HEK293 (cell line): ENCODE data around the gene DNAJB7.
A peak's percentile ranks its signal among the peaks of the same experiment; 100 is the strongest.

Experiments
- CTCF ChIA-PET: fragments of 350-600 bp; formaldehyde crosslinking; extraction: SDS; loops from one replicate; lab custom pipeline; 2021; ENCODE audit warnings: antibody characterized with exemption; lab: Yijun Ruan, JAX
- POLR2A ChIA-PET: fragments of 300-600 bp; formaldehyde crosslinking; extraction: SDS; loops from one replicate; lab custom pipeline; 2020; ENCODE audit warnings: antibody characterized with exemption, inconsistent platforms; lab: Yijun Ruan, JAX
- H3K27ac ChIP-seq: fragments of 200-500 bp; sonication (Bioruptor generic); 2 replicates; pipeline ENCODE4 v1.5.1; 2014; ENCODE audit warnings: low read depth, low read length, control low read depth, inconsistent platforms; ENCODE audit errors: extremely low read depth
- H3K36me3 ChIP-seq, 2 experiments: fragments of 200-500 bp in 1 of 2; sonication (Bioruptor generic) in 1 of 2; 1 replicate in 1 of 2; 2 replicates in 1 of 2; pipeline ENCODE4 v1.5.1; 2014 to 2017; ENCODE audit warnings: inconsistent platforms in 2 of 2, low read length in 2 of 2; ENCODE audit not compliant: control insufficient read depth in 2 of 2, insufficient read depth in 1 of 2
- H3K4me1 ChIP-seq: fragments of 200-500 bp; sonication (Bioruptor generic); 2 replicates; pipeline ENCODE4 v1.5.1; 2014; ENCODE audit warnings: mild to moderate bottlenecking, low read length, inconsistent platforms; ENCODE audit not compliant: control insufficient read depth, insufficient read depth
- H3K4me3 ChIP-seq: 2 replicates; pipeline ENCODE4 v1.5.1; 2011; ENCODE audit warnings: low read depth, mild to moderate bottlenecking, control low read depth, low read length, moderate library complexity
- H3K9me3 ChIP-seq: fragments of 200-500 bp; sonication (Bioruptor generic); 2 replicates; pipeline ENCODE4 v1.5.1; 2014; ENCODE audit warnings: low read depth, low read length, inconsistent platforms; ENCODE audit not compliant: control insufficient read depth, insufficient read depth
- BCL6B ChIP-seq: fragments of 450-650 bp; formaldehyde crosslinking; IDR thresholded peaks from 2 replicates; pipeline ENCODE4 v1.5.1; 2017; ENCODE audit warnings: missing biosample characterization, missing genetic modification characterization
- KLF16 ChIP-seq: fragments of 450-650 bp; formaldehyde crosslinking; IDR thresholded peaks from 2 replicates; pipeline ENCODE4 v1.5.1; 2017; ENCODE audit warnings: missing biosample characterization, missing genetic modification characterization
- KLF17 ChIP-seq: fragments of 450-650 bp; formaldehyde crosslinking; IDR thresholded peaks from 2 replicates; pipeline ENCODE4 v1.5.1; 2016; ENCODE audit warnings: missing biosample characterization, missing genetic modification characterization
- KLF9 ChIP-seq: fragments of 450-650 bp; formaldehyde crosslinking; IDR thresholded peaks from 2 replicates; pipeline ENCODE4 v1.5.1; 2016; ENCODE audit warnings: missing biosample characterization, missing genetic modification characterization, low read depth
- PATZ1 ChIP-seq: fragments of 450-650 bp; formaldehyde crosslinking; IDR thresholded peaks from 2 replicates; pipeline ENCODE4 v1.5.1; 2016; ENCODE audit warnings: missing biosample characterization, missing genetic modification characterization
- PBX3 ChIP-seq: sonication (generic); formaldehyde crosslinking; IDR thresholded peaks from 2 replicates; pipeline ENCODE4 v1.8.1; 2022; ENCODE audit warnings: mild to moderate bottlenecking, moderate library complexity, missing genetic modification reagents
- SP3 ChIP-seq: fragments of 450-650 bp; formaldehyde crosslinking; IDR thresholded peaks from 2 replicates; pipeline ENCODE4 v1.5.1; 2016; ENCODE audit warnings: missing biosample characterization, missing genetic modification characterization
- TRIM28 ChIP-seq: IDR thresholded peaks from 2 replicates; pipeline ENCODE4 v1.6.1; 2011; ENCODE audit warnings: low read length, control low read depth, borderline replicate concordance
- ZBTB10 ChIP-seq: fragments of 450-650 bp; formaldehyde crosslinking; IDR thresholded peaks from 2 replicates; pipeline ENCODE4 v1.5.1; 2016; ENCODE audit warnings: missing biosample characterization, missing genetic modification characterization
- ZBTB21 ChIP-seq: fragments of 450-650 bp; formaldehyde crosslinking; IDR thresholded peaks from 2 replicates; pipeline ENCODE4 v1.5.1; 2017; ENCODE audit warnings: missing biosample characterization, missing genetic modification characterization
- ZBTB26 ChIP-seq: fragments of 450-650 bp; formaldehyde crosslinking; optimal IDR thresholded peaks from 2 replicates; pipeline ENCODE3; 2016; ENCODE audit warnings: missing biosample characterization, mild to moderate bottlenecking, missing genetic modification characterization
- ZNF112 ChIP-seq: fragments of 450-650 bp; formaldehyde crosslinking; IDR thresholded peaks from 2 replicates; pipeline ENCODE4 v1.5.0; 2017; ENCODE audit warnings: missing biosample characterization, missing genetic modification characterization
- ZNF202 ChIP-seq: fragments of 450-650 bp; formaldehyde crosslinking; IDR thresholded peaks from 2 replicates; pipeline ENCODE4 v1.5.1; 2016; ENCODE audit warnings: missing biosample characterization, missing genetic modification characterization, borderline replicate concordance
- ZNF26 ChIP-seq: fragments of 450-650 bp; formaldehyde crosslinking; IDR thresholded peaks from 2 replicates; pipeline ENCODE4 v1.5.1; 2016; ENCODE audit warnings: missing biosample characterization, missing genetic modification characterization
- ZNF362 ChIP-seq: fragments of 450-650 bp; formaldehyde crosslinking; IDR thresholded peaks from 2 replicates; pipeline ENCODE4 v1.5.1; 2016; ENCODE audit warnings: missing biosample characterization, missing genetic modification characterization
- ZNF391 ChIP-seq: fragments of 450-650 bp; formaldehyde crosslinking; IDR thresholded peaks from 2 replicates; pipeline ENCODE4 v1.5.1; 2016; ENCODE audit warnings: low read depth, missing biosample characterization, missing genetic modification characterization, borderline replicate concordance
- ZNF544 ChIP-seq: fragments of 450-650 bp; formaldehyde crosslinking; IDR thresholded peaks from 2 replicates; pipeline ENCODE4 v1.5.0; 2017; ENCODE audit warnings: missing biosample characterization, missing genetic modification characterization
- ZNF623 ChIP-seq: fragments of 450-650 bp; formaldehyde crosslinking; IDR thresholded peaks from 2 replicates; pipeline ENCODE4 v1.5.1; 2016; ENCODE audit warnings: missing biosample characterization, missing genetic modification characterization
- ZSCAN5A ChIP-seq: fragments of 450-650 bp; formaldehyde crosslinking; IDR thresholded peaks from 2 replicates; pipeline ENCODE4 v1.5.1; 2016; ENCODE audit warnings: missing biosample characterization, missing genetic modification characterization

DNAJB7 gene

GRCh38 chr22:40818747-40819598, 42.9 kb downstream of the DNAJB7 start, which contains the start of gene SLC25A17:
SLC25A17 (minus strand) TSS chr22:40819346; CDS start chr22:40819248, 98 bp downstream.
- Histone ChIP-seq H3K27ac (peak within 1 kb of the TSS; percentile 91), H3K9me3 (no peaks in the 10 kb centered on the region), H3K4me3 (peak within 1 kb of the TSS; percentile 87), H3K4me1 (no peaks in the 10 kb centered on the region), H3K36me3 (peaks cover under 1 to 26% of the 10 kb centered on the region in 2 experiments; a peak in 2 of 3 replicates)
- ChIA-PET CTCF (interaction anchor here (0.6 to 1.7 kb wide), 10 partner anchors 11 to 421 kb away, joined by 3 to 7 read pairs (median 3); partner anchors contain the start of genes ST13 and XPNPEP3), POLR2A (interaction anchor here (0.5 to 2.1 kb wide), 21 partner anchors 8 to 1329 kb away, joined by 3 to 14 read pairs (median 4); partner anchors contain the start of genes MRTFA, ST13 and XPNPEP3)
- TF ChIP-seq ZNF26 (tag by site-specific recombination): no peak
- 0 out of 2 replicates have a peak, but pooled peaks have one; percentile 15 for TF ChIP-seq PBX3 (CRISPR knock-in tag)
- TF ChIP-seq ZNF391 (tag by site-specific recombination): no peak
- peak; percentile 48 for TF ChIP-seq KLF17 (tag by site-specific recombination)
- 0 out of 2 replicates have a peak, but pooled peaks have one; percentile 26 for TF ChIP-seq KLF9
- TF ChIP-seq PATZ1: peak; percentile 77
- no peak for TF ChIP-seq ZNF623
- TF ChIP-seq TRIM28: no peak
- peak; percentile 37; the same call in 1 of the 2 replicates for TF ChIP-seq BCL6B (tag by site-specific recombination)
- peak; percentile 81; the same call in 1 of the 2 replicates for TF ChIP-seq ZNF362 (tag by site-specific recombination)
- 0 out of 2 replicates have a peak, but pooled peaks have one; percentile 27 for TF ChIP-seq KLF16 (tag by site-specific recombination)
- TF ChIP-seq ZNF112 (tag by site-specific recombination): no peak
- no peak for TF ChIP-seq ZNF202 (tag by site-specific recombination)
- TF ChIP-seq SP3 (tag by site-specific recombination): peak; percentile 77
- TF ChIP-seq ZBTB21 (tag by site-specific recombination): 0 out of 2 replicates have a peak, but pooled peaks have one; percentile 11
- TF ChIP-seq ZSCAN5A: 0 out of 2 replicates have a peak, but pooled peaks have one; percentile 20
- TF ChIP-seq ZNF544: no peak
- TF ChIP-seq ZBTB10: 0 out of 2 replicates have a peak, but pooled peaks have one; percentile 11
- TF ChIP-seq ZBTB26 (tag by site-specific recombination): peak; percentile 24
